GM12891 (cell line): ENCODE measurements around the gene CAMKMT.

Source experiments
- PAX5 ChIP-seq: IDR thresholded peaks from 2 replicates; pipeline ENCODE4 v1.6.1; 2011; ENCODE audit warnings: low read length, moderate library complexity, mild to moderate bottlenecking; ENCODE audit not compliant: insufficient read depth, severe bottlenecking
- POLR2A ChIP-seq: IDR thresholded peaks from 2 replicates; pipeline ENCODE4 v1.6.1; 2011; ENCODE audit warnings: low read depth, low read length, control low read depth
- POLR2AphosphoS5 ChIP-seq: IDR thresholded peaks from 2 replicates; pipeline ENCODE4 v1.6.1; 2011; ENCODE audit warnings: low read depth, low read length, control low read depth
- SPI1 ChIP-seq: IDR thresholded peaks from 2 replicates; pipeline ENCODE4 v1.6.1; 2011; ENCODE audit warnings: low read depth, low read length, control low read depth
- TAF1 ChIP-seq: IDR thresholded peaks from 2 replicates; pipeline ENCODE4 v1.6.1; 2011; ENCODE audit warnings: low read depth, low read length, control low read depth

DNA sequence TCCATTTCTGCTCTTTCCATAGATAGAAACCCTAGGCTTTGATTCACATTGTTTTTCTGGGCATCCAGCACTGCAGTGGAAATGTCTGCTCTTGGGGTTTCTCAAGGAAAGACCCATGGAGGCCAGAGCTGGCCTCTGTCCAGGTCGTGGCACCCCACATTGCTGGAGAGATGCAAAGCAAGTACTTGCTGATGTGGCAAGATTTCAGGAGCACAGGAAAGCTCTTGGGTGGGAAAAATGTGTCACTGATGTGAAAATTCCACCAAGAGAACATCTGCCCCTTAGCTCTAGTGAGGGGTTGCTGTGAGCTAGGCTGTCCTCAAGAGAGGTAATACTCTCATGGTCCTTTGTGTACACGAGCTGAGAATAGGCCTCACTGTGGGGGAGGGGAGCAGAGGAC lies 423.7 kb downstream of the CAMKMT start:
- no peak for TF ChIP-seq TAF1
- TF ChIP-seq PAX5 = no peak
- no peak for TF ChIP-seq POLR2A
- TF ChIP-seq POLR2AphosphoS5 = no peak
- TF ChIP-seq SPI1 = no peak
